Activated CD4-positive, alpha-beta T cell treated with anti-CD3 and anti-CD28 coated beads for 4 hours (primary cell): ENCODE measurements around the gene TXNRD1.

Experiments used
- DNase-seq, 2 donors: peaks; one replicate each; pipeline ENCODE4 v3.0.0-alpha.2; 2020

The TXNRD1 gene

DNA sequence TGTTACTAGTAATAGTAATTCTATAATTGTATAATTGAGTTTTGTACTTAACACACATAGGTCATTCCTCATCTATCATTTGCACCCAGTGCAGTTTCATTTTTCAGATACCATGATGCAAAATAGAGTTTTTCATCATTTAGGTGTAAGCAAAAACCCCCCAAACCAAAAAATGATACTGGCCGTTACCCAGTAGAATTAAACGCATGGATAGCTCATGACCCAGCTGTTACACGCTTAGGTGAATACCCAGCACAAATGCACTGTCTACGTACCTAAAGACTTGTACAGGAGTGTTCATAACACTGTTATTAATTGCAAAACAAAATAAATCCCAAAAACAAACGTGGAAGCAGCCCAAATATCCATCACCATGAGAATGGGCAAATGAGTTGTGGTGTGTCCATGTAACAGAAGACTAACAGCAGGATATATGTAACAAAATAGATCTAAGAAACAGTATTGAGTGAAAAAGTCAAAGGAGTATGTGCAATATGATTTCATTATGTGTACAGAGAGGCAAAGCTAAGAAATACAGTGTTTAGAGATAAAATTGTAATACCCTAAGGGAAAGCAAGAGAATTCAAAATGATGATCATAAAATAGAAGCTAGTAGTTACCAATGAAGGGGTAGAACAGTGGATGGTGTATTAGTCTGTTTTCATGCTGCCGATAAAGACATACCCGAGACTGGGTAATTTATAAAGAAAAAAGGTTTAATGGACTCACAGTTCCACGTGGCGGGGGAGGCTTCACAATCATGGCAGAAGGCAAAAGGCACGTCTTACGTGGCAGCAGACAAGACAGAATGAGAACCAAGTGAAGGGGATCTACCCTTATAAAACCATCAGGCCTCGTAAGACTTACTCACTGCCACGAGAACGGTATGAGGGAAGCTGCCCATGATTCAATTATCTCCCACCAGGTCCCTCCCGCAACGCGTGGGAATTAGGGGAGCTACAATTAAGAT is 137.7 kb downstream of the TXNRD1 start:
- no peak for DNase-seq

GRCh38 chr12:104354167-104354867 is 138.7 kb downstream of the TXNRD1 start:
- DNase-seq = no peak

GRCh38 chr12:104354868-104355570 is 139.4 kb downstream of the TXNRD1 start:
- DNase-seq = no peak

DNA sequence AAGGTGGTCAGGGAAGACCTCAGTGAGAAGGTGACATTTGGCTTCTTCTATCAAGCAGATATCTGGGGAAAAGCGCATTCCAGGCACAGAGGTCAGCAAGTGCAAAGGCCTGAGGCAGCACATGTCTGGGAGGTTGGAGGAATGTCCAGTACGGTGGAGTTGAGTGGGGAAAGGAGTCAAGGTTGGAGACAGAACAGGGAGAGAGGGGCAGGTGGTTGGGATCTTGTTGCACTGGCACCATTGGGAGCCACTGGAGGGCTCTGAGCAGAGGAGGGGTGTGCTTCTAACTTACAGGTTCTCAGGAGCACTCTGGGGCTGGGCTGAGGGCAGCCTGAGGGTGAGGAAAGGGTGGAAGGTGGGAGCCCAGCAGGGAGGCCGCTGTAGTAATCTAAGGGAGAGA is 140.1 kb downstream of the TXNRD1 start:
- no peak for DNase-seq

- no peak for DNase-seq
These were observed 140.9 kb downstream of the TXNRD1 start for GRCh38 chr12:104356231-104357115.

- no peak for DNase-seq
These were observed 141.9 kb downstream of the TXNRD1 start for GRCh38 chr12:104357421-104357952.

- DNase-seq = peak; percentile 57 to 72
These were observed 142.9 kb downstream of the TXNRD1 start for GRCh38 chr12:104358353-104359003.

DNA sequence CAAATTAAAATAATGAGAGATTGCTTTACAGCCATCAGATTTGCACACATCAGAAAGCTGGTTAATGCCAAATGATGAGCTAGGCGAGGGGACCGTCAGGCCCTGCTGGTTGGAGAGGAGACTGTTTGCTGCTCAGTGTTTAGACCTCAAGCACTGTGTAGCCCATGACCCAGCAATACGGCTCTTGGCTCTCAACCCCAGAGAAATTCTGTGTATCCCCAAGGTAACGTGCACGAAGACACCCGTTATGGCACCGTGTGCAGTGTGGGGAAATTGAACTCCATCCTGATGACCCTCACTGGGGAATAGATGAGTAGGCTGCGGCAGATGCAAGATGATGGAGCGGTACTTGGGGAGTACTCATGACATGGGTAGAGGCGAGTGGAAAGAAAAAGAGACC is 143.6 kb downstream of the TXNRD1 start:
- DNase-seq = no peak

DNA sequence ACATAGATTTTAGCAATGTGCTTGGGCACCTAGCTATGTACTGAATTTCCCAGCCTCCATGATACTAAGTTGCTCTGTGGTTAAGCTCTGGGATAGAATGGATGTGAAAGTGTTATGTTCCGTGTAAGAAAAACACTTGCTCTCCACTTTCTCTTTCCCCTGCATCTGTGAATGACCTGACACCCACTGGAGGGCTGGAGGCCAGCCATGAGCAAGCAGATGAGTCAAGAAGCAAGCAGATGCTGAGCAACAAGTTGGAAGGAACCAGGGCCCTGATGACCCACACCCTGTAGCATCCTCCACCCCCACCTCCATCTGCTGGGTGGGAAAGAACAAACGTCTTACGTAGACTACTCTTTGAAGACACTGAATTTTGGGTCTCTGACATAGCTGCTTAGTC is 144.6 kb downstream of the TXNRD1 start:
- DNase-seq = no peak

DNA sequence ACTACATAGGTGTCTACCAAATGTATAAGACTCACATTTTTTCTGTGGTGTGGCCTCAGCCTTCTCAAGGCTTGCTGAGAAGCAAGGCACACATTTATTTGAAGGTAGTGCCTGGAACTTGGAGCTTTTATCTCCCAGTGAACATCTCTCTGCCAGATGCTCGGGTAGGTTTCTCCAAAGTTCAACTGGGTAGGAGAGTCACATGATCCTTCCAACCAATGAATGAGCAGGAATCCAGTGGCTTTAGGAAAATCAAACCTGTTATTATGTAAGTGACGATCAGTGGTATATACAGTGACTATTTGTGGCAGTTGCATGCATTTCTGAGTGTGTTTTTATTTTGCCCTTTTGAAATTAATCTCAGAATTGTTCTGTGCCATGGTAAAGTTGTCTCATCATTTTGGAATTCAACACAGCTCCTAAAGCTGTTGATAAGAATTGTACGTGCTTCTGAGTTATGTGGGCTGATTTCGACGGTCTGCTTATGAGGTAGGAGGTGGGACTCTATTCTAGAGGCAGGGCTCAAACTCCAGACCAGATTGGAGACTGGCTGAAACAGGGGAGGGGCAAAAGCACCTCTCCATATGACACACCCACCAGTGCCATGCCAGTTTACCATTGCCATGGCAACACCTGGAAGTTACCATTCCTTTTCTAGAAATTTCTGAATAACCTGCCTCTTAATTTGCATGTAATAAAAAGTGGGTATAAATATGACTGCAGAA is 145.6 kb downstream of the TXNRD1 start:
- DNase-seq = no peak

DNA sequence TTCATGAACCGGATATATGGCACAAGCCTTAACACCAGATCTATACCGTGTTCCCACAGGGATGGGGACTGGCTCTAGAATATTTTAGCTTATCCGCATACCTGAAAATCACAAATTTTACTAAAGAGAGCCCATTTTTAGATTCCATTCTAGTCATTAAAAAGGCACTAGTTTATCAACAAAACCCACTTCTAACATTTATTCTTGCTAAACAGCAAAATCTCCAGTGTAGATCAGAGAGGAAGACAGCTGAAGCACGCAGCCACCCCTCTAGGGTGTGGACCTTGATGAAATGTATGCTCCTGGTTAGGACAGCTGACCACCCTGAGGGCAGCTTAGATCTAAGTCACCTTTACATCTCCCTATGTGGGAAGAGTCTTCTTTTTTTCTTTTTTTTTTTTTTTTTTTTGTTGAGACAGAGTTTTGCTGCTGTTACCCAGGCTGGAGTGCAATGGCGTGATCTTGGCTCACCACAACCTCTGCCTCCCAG is 150.4 kb downstream of the TXNRD1 start:
- DNase-seq = no peak

- no peak for DNase-seq
These were observed 154.1 kb downstream of the TXNRD1 start for GRCh38 chr12:104369708-104370107.

- DNase-seq = no peak
These were observed 155.7 kb downstream of the TXNRD1 start for GRCh38 chr12:104371043-104371870.

GRCh38 chr12:104372061-104372720 is 156.6 kb downstream of the TXNRD1 start:
- no peak for DNase-seq

DNA sequence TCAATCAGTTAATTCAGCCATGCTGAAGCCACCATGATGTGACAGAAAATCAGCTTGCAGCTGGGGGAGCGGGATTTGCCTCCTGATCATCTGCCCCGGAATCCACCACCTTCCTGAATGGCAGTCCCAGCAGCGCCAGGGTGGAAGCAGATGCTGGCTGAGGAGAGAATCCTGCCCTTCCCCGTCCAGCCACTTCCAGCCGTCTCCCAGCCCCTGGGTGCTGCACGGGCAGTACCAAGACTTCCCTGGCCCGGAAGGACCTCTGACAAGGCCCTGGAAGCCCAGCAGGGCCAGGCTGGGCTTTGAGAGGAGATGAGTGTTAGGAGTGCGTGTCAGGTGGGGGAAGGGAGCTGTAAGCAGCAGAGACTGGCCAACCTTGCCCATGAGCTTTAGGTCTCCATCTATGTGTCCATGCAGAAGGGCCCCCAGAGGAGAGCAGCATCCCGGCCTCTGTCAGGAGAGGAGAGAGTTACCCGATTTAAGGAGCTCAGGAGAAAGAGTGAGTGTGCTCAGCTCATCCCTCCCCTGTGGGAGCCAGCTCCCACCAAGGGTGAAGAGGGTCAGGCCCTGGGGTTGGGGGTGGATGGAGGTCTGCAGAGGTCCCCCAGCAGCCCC is 157.2 kb downstream of the TXNRD1 start:
- DNase-seq = no peak

DNA sequence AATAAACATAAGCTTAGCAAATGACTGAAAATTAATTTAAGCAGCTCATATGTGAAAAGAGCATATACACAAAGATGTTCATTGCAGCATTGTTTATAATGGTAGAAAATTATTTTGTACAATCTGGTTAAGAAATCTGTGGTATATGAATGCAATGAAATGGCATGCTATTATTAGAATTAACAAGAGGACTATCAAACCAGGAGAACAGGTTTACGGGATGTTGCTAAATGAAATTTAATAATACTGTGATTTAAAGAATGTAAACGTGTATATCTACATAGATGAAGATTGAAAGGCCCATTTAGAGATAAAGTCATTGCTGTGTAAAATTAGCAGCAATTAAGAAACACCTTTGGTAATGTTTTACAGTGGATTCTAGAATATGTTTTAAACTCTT is 158.5 kb downstream of the TXNRD1 start:
- DNase-seq = no peak

DNA sequence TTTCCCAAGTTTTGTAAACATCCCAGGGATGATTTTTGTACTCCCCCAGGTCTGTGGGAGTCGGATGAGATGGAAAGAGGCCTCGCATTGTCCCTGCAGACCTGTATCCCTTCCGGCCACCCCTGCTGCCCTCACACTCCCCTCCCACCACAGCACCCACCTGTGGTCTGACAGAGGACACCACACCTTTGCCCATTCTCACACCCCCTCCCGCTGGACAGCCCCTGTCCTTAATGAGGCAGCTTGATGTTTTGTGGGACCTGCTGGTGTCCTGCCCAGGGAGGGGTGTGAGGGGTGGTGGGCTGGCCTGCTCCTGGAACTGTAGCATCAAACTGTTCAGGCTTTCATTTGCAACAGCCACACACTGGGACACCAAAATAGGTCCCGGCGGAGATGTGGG is 159.2 kb downstream of the TXNRD1 start:
- no peak for DNase-seq

- no peak for DNase-seq
These were observed 160.2 kb downstream of the TXNRD1 start for GRCh38 chr12:104375775-104376174.
